HEK293 (cell line): ENCODE data around the gene ABCC3.

Source experiments
- CTCF ChIA-PET: fragments of 350-600 bp; formaldehyde crosslinking; extraction: SDS; loops from one replicate; lab custom pipeline; 2021; ENCODE audit warnings: antibody characterized with exemption; lab: Yijun Ruan, JAX
- POLR2A ChIA-PET: fragments of 300-600 bp; formaldehyde crosslinking; extraction: SDS; loops from one replicate; lab custom pipeline; 2020; ENCODE audit warnings: antibody characterized with exemption, inconsistent platforms; lab: Yijun Ruan, JAX
- H3K27ac ChIP-seq: fragments of 200-500 bp; sonication (Bioruptor generic); 2 replicates; pipeline ENCODE4 v1.5.1; 2014; ENCODE audit warnings: low read depth, low read length, control low read depth, inconsistent platforms; ENCODE audit errors: extremely low read depth
- H3K36me3 ChIP-seq, 2 experiments: fragments of 200-500 bp in 1 of 2; sonication (Bioruptor generic) in 1 of 2; 1 replicate in 1 of 2; 2 replicates in 1 of 2; pipeline ENCODE4 v1.5.1; 2014 to 2017; ENCODE audit warnings: inconsistent platforms in 2 of 2, low read length in 2 of 2; ENCODE audit not compliant: control insufficient read depth in 2 of 2, insufficient read depth in 1 of 2
- H3K4me1 ChIP-seq: fragments of 200-500 bp; sonication (Bioruptor generic); 2 replicates; pipeline ENCODE4 v1.5.1; 2014; ENCODE audit warnings: mild to moderate bottlenecking, low read length, inconsistent platforms; ENCODE audit not compliant: control insufficient read depth, insufficient read depth
- H3K4me3 ChIP-seq: 2 replicates; pipeline ENCODE4 v1.5.1; 2011; ENCODE audit warnings: low read depth, mild to moderate bottlenecking, control low read depth, low read length, moderate library complexity
- H3K9me3 ChIP-seq: fragments of 200-500 bp; sonication (Bioruptor generic); 2 replicates; pipeline ENCODE4 v1.5.1; 2014; ENCODE audit warnings: low read depth, low read length, inconsistent platforms; ENCODE audit not compliant: control insufficient read depth, insufficient read depth
- HIC1 ChIP-seq: fragments of 450-650 bp; formaldehyde crosslinking; IDR thresholded peaks from 2 replicates; pipeline ENCODE4 v1.5.1; 2016; ENCODE audit warnings: missing biosample characterization, missing genetic modification characterization
- KLF1 ChIP-seq: fragments of 450-650 bp; formaldehyde crosslinking; IDR thresholded peaks from 2 replicates; pipeline ENCODE4 v1.5.1; 2016; ENCODE audit warnings: missing biosample characterization, missing genetic modification characterization
- PRDM10 ChIP-seq: fragments of 450-650 bp; formaldehyde crosslinking; IDR thresholded peaks from 2 replicates; pipeline ENCODE4 v1.5.1; 2016; ENCODE audit warnings: missing biosample characterization, missing genetic modification characterization
- SALL2 ChIP-seq: fragments of 450-650 bp; formaldehyde crosslinking; IDR thresholded peaks from 2 replicates; pipeline ENCODE4 v1.5.0; 2017; ENCODE audit warnings: missing biosample characterization, mild to moderate bottlenecking, missing genetic modification characterization, borderline replicate concordance
- TCF7L2 ChIP-seq: IDR thresholded peaks from 2 replicates; pipeline ENCODE4 v1.6.1; 2011; ENCODE audit warnings: low read depth, mild to moderate bottlenecking, inconsistent platforms, low read length, moderate library complexity, borderline replicate concordance
- TSHZ1 ChIP-seq: fragments of 450-650 bp; formaldehyde crosslinking; IDR thresholded peaks from 2 replicates; pipeline ENCODE4 v1.5.1; 2016; ENCODE audit warnings: missing biosample characterization, missing genetic modification characterization, borderline replicate concordance
- ZFP41 ChIP-seq: fragments of 450-650 bp; formaldehyde crosslinking; IDR thresholded peaks from 2 replicates; pipeline ENCODE4 v1.5.1; 2016; ENCODE audit warnings: missing biosample characterization, missing genetic modification characterization, borderline replicate concordance
- ZNF157 ChIP-seq: fragments of 450-650 bp; formaldehyde crosslinking; IDR thresholded peaks from 2 replicates; pipeline ENCODE4 v1.5.1; 2016; ENCODE audit warnings: missing biosample characterization, missing genetic modification characterization
- ZNF211 ChIP-seq: fragments of 450-650 bp; formaldehyde crosslinking; IDR thresholded peaks from 2 replicates; pipeline ENCODE4 v1.5.1; 2016; ENCODE audit warnings: low read depth, missing biosample characterization, missing genetic modification characterization
- ZNF280C ChIP-seq: fragments of 450-650 bp; formaldehyde crosslinking; IDR thresholded peaks from 2 replicates; pipeline ENCODE4 v1.5.1; 2016; ENCODE audit warnings: missing biosample characterization, missing genetic modification characterization
- ZNF354C ChIP-seq: fragments of 450-650 bp; formaldehyde crosslinking; IDR thresholded peaks from 2 replicates; pipeline ENCODE4 v1.5.1; 2016; ENCODE audit warnings: missing biosample characterization, missing genetic modification characterization, low read depth, borderline replicate concordance
- ZNF501 ChIP-seq: fragments of 450-650 bp; formaldehyde crosslinking; IDR thresholded peaks from 2 replicates; pipeline ENCODE4 v1.5.1; 2016; ENCODE audit warnings: missing biosample characterization, missing genetic modification characterization
- ZNF621 ChIP-seq: fragments of 450-650 bp; formaldehyde crosslinking; IDR thresholded peaks from 2 replicates; pipeline ENCODE4 v1.5.1; 2017; ENCODE audit warnings: missing biosample characterization, missing genetic modification characterization
- ZNF658 ChIP-seq: fragments of 450-650 bp; formaldehyde crosslinking; IDR thresholded peaks from 2 replicates; pipeline ENCODE4; 2016; ENCODE audit warnings: missing biosample characterization, missing genetic modification characterization
- ZNF660 ChIP-seq: fragments of 450-650 bp; IDR thresholded peaks from 2 replicates; pipeline ENCODE4 v1.5.1; 2018; ENCODE audit warnings: missing biosample characterization, mild to moderate bottlenecking, missing genetic modification characterization
- ZNF664 ChIP-seq: fragments of 450-650 bp; formaldehyde crosslinking; IDR thresholded peaks from 2 replicates; pipeline ENCODE4 v1.5.1; 2016; ENCODE audit warnings: missing biosample characterization, missing genetic modification characterization
- ZNF747 ChIP-seq: fragments of 450-650 bp; formaldehyde crosslinking; IDR thresholded peaks from 2 replicates; pipeline ENCODE4 v1.5.1; 2016; ENCODE audit warnings: missing biosample characterization, missing genetic modification characterization
- ZNF76 ChIP-seq: fragments of 450-650 bp; formaldehyde crosslinking; IDR thresholded peaks from 2 replicates; pipeline ENCODE4; 2016; ENCODE audit warnings: low read depth, missing biosample characterization, missing genetic modification characterization, borderline replicate concordance
- ZSCAN5A ChIP-seq: fragments of 450-650 bp; formaldehyde crosslinking; IDR thresholded peaks from 2 replicates; pipeline ENCODE4 v1.5.1; 2016; ENCODE audit warnings: missing biosample characterization, missing genetic modification characterization

ABCC3 gene

GRCh38 chr17:50638606-50638965 is 3.9 kb downstream of the ABCC3 start (continued):
- TF ChIP-seq ZSCAN5A (tag by site-specific recombination) = no peak
- peak; percentile 63 for TF ChIP-seq PRDM10 (tag by site-specific recombination)
- no peak for TF ChIP-seq SALL2 (tag by site-specific recombination)
- no peak for TF ChIP-seq ZNF211 (tag by site-specific recombination)
- no peak for TF ChIP-seq ZNF658 (tag by site-specific recombination)
- no peak for TF ChIP-seq TSHZ1
- TF ChIP-seq ZNF354C = no peak
- no peak for TF ChIP-seq HIC1 (tag by site-specific recombination)
- TF ChIP-seq TCF7L2 = no peak

- H3K27ac ChIP-seq = no peak overlapping the region; the same call in 1 of the 2 replicates
- no peaks in the 10 kb centered on the region for H3K36me3 ChIP-seq
- no peak overlapping the region for H3K4me3 ChIP-seq
- POLR2A ChIA-PET = interaction anchor here (0.5 to 1.9 kb wide), 13 partner anchors 9 to 583 kb away, joined by 3 to 11 read pairs (median 5); partner anchors contain the start of genes ANKRD40, CACNA1G, ITGA3 and LUC7L3
- H3K9me3 ChIP-seq = no peaks in the 10 kb centered on the region
- peaks cover 3% of the 10 kb centered on the region for H3K4me1 ChIP-seq
- CTCF ChIA-PET = interaction anchor here (0.7 to 7.5 kb wide), 16 partner anchors 11 to 277 kb away, joined by 3 to 130 read pairs (median 4); no protein-coding TSS in a partner anchor
- TF ChIP-seq ZNF747 = no peak
- TF ChIP-seq ZNF621 = no peak
- TF ChIP-seq ZNF501 (tag by site-specific recombination) = 0 out of 2 replicates have a peak, but pooled peaks have one; percentile 29
- no peak for TF ChIP-seq KLF1 (tag by site-specific recombination)
- no peak for TF ChIP-seq ZNF660 (tag by site-specific recombination)
- TF ChIP-seq ZFP41 (tag by site-specific recombination) = no peak
- no peak for TF ChIP-seq ZNF664 (tag by site-specific recombination)
- TF ChIP-seq ZNF157 = no peak
- TF ChIP-seq ZNF76 (tag by site-specific recombination) = no peak
- TF ChIP-seq ZNF280C (tag by site-specific recombination) = no peak
These were observed 4.5 kb downstream of the ABCC3 start for GRCh38 chr17:50638966-50639713.
